ENCODE data around the gene FOXS1.

Gene FOXS1

GRCh38 chr20:31827059-31827458 is 18.3 kb downstream of the FOXS1 start:
- Histone ChIP-seq H3K9me3 (ENCODE audit: insufficient read depth, low read depth, low read length) (no peaks in the 10 kb centered on the region), H4K20me1 (ENCODE audit: insufficient read depth, low read length, poor library complexity, severe bottlenecking) (no peaks in the 10 kb centered on the region), H2AFZ (ENCODE audit: low read length) (no peak overlapping the region), H3K79me2 (ENCODE audit: insufficient read depth, low read length) (peaks cover 67% of the 10 kb centered on the region), H3K4me3 (ENCODE audit: low read length, poor library complexity, severe bottlenecking) (peak overlapping the region; percentile 75), H3K36me3 (ENCODE audit: insufficient read depth, low read length) (peaks cover 7% of the 10 kb centered on the region; the same call in 1 of the 2 replicates), H3K9ac (ENCODE audit: low read depth, low read length, poor library complexity, severe bottlenecking) (no peak overlapping the region), H3F3A (ENCODE audit: low read depth) (no peaks in the 10 kb centered on the region), H3K4me2 (ENCODE audit: low read depth, low read length, poor library complexity, severe bottlenecking) (peak overlapping the region; percentile 93), H3K9me2 (replicated peaks; ENCODE audit: low read depth, low read length) (no peaks in the 10 kb centered on the region), H3K4me1 (ENCODE audit: insufficient read depth, low read length, poor library complexity, severe bottlenecking) (peaks cover 58% of the 10 kb centered on the region), H3K27me3 (ENCODE audit: insufficient read depth, low read length, poor library complexity, severe bottlenecking) (no peaks in the 10 kb centered on the region)
- no peak for TF ChIP-seq EZH2phosphoT487 (IDR thresholded peaks at IDR 0.05; ENCODE audit: borderline replicate concordance)
- TF ChIP-seq, protein P1, sequence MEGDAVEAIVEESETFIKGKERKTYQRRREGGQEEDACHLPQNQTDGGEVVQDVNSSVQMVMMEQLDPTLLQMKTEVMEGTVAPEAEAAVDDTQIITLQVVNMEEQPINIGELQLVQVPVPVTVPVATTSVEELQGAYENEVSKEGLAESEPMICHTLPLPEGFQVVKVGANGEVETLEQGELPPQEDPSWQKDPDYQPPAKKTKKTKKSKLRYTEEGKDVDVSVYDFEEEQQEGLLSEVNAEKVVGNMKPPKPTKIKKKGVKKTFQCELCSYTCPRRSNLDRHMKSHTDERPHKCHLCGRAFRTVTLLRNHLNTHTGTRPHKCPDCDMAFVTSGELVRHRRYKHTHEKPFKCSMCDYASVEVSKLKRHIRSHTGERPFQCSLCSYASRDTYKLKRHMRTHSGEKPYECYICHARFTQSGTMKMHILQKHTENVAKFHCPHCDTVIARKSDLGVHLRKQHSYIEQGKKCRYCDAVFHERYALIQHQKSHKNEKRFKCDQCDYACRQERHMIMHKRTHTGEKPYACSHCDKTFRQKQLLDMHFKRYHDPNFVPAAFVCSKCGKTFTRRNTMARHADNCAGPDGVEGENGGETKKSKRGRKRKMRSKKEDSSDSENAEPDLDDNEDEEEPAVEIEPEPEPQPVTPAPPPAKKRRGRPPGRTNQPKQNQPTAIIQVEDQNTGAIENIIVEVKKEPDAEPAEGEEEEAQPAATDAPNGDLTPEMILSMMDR (conservative IDR thresholded peaks at IDR 0.05; ENCODE audit: low read length): no peak

GRCh38 chr20:31826074-31826473 is 19.3 kb downstream of the FOXS1 start:
- no peaks in the 10 kb centered on the region for H3F3A ChIP-seq (ENCODE audit: low read depth)
- H3K36me3 ChIP-seq (ENCODE audit: insufficient read depth, low read length): no peaks in the 10 kb centered on the region
- no peak overlapping the region for H2AFZ ChIP-seq (ENCODE audit: low read length)
- H3K9me2 ChIP-seq (replicated peaks; ENCODE audit: low read depth, low read length): no peaks in the 10 kb centered on the region
- no peak for TF ChIP-seq EZH2phosphoT487 (IDR thresholded peaks at IDR 0.05; ENCODE audit: borderline replicate concordance)
- TF ChIP-seq, protein P1 (conservative IDR thresholded peaks at IDR 0.05; ENCODE audit: low read length): no peak
- H3K9ac ChIP-seq (ENCODE audit: low read depth, low read length, poor library complexity, severe bottlenecking): no peak overlapping the region
- peaks cover 64% of the 10 kb centered on the region for H3K79me2 ChIP-seq (ENCODE audit: insufficient read depth, low read length)
- peak overlapping the region; percentile 93 for H3K4me2 ChIP-seq (ENCODE audit: low read depth, low read length, poor library complexity, severe bottlenecking)
- H4K20me1 ChIP-seq (ENCODE audit: insufficient read depth, low read length, poor library complexity, severe bottlenecking): no peaks in the 10 kb centered on the region
- no peaks in the 10 kb centered on the region for H3K27me3 ChIP-seq (ENCODE audit: insufficient read depth, low read length, poor library complexity, severe bottlenecking)
- H3K9me3 ChIP-seq (ENCODE audit: insufficient read depth, low read depth, low read length): no peaks in the 10 kb centered on the region
- peaks cover 58% of the 10 kb centered on the region for H3K4me1 ChIP-seq (ENCODE audit: insufficient read depth, low read length, poor library complexity, severe bottlenecking)
- peak overlapping the region; percentile 75 for H3K4me3 ChIP-seq (ENCODE audit: low read length, poor library complexity, severe bottlenecking)

DNA sequence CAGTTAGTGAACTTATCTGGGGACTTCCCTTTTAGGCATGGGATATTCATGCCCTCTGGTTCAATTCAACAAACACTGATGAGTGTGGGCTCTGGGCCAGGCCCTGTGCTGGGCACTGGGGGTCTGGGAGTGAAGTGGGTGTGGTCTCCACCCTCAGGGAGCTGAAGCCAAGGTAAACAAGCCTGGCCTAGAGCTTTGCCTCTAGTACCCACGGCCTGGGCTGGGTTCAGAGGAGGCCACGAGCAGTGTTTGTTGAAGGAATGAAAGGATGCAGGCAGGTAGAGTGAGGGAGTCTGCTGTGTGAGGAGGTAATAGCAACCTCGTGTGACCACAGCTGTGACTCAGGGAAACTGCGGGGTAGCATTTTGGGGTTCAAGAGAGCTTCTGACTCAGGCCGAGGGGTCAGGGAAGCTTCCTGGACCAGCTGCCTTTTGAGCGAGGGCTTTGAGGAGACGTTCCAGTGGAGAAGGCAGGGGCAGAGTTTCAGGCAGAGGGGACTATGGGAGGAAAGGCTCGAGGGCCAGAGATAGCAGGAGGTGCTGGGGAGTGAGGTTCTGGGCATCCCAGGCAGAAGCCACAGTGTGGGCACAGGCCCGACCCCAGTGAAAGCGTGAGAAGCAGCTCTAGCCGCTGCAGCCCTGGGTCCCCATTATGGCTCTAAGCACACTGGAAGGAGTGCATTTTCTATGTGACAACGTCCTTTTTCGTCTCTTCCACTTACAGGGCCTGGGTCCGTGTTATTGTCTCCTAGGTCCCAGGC is 20.7 kb downstream of the FOXS1 start:
- peaks cover 50% of the 10 kb centered on the region for H3K79me2 ChIP-seq (ENCODE audit: insufficient read depth, low read length)
- peak overlapping the region; percentile 93 for H3K4me2 ChIP-seq (ENCODE audit: low read depth, low read length, poor library complexity, severe bottlenecking)

More for the DNA sequence above, 20.7 kb downstream of the FOXS1 start:
- Histone ChIP-seq H3K27me3 (ENCODE audit: insufficient read depth, low read length, poor library complexity, severe bottlenecking) (no peaks in the 10 kb centered on the region), H3K9me2 (replicated peaks; ENCODE audit: low read depth, low read length) (no peaks in the 10 kb centered on the region), H3K4me1 (ENCODE audit: insufficient read depth, low read length, poor library complexity, severe bottlenecking) (peaks cover 49% of the 10 kb centered on the region), H3K4me3 (ENCODE audit: low read length, poor library complexity, severe bottlenecking) (peak overlapping the region; percentile 75), H4K20me1 (ENCODE audit: insufficient read depth, low read length, poor library complexity, severe bottlenecking) (no peaks in the 10 kb centered on the region), H3K9me3 (ENCODE audit: insufficient read depth, low read depth, low read length) (no peaks in the 10 kb centered on the region), H3K9ac (ENCODE audit: low read depth, low read length, poor library complexity, severe bottlenecking) (peak overlapping the region; percentile 80), H3F3A (ENCODE audit: low read depth) (no peaks in the 10 kb centered on the region), H3K36me3 (ENCODE audit: insufficient read depth, low read length) (no peaks in the 10 kb centered on the region), H2AFZ (ENCODE audit: low read length) (no peak overlapping the region)
- no peak for TF ChIP-seq EZH2phosphoT487 (IDR thresholded peaks at IDR 0.05; ENCODE audit: borderline replicate concordance)
- TF ChIP-seq, protein P1 (conservative IDR thresholded peaks at IDR 0.05; ENCODE audit: low read length): no peak
